ENCODE results near the gene CHKA.

GRCh38 chr11:68107689-68108088 lies 13.5 kb downstream of the CHKA start:
- TF ChIP-seq SUZ12 (IDR thresholded peaks at IDR 0.05; ENCODE audit: extremely low read depth, insufficient read depth, insufficient read length) (no peak), ZNF274 (IDR thresholded peaks at IDR 0.05; ENCODE audit: low read depth, low read length) (no peak), YY1 (IDR thresholded peaks at IDR 0.05; ENCODE audit: insufficient read depth, insufficient read length) (no peak)
